Hematopoietic multipotent progenitor cell treated with erythropoietin and hydrocortisone succinate and interleukin-3 and kit ligand, for 15 days (in vitro differentiated cells): ENCODE measurements around the gene PRDM16.
"Not testable (repeated sequence)": the region's sequence is repeated elsewhere in the genome, so short reads cannot be mapped to it uniquely, and the experiment has no call there.

Source experiments
- DNase-seq: peaks from one replicate; pipeline ENCODE4 v3.0.0-alpha.2; 2015; ENCODE audit warnings: low spot score

PRDM16 gene

GRCh38 chr1:3082051-3082450 lies 13.0 kb downstream of the PRDM16 start:
- DNase-seq = no peak

DNA sequence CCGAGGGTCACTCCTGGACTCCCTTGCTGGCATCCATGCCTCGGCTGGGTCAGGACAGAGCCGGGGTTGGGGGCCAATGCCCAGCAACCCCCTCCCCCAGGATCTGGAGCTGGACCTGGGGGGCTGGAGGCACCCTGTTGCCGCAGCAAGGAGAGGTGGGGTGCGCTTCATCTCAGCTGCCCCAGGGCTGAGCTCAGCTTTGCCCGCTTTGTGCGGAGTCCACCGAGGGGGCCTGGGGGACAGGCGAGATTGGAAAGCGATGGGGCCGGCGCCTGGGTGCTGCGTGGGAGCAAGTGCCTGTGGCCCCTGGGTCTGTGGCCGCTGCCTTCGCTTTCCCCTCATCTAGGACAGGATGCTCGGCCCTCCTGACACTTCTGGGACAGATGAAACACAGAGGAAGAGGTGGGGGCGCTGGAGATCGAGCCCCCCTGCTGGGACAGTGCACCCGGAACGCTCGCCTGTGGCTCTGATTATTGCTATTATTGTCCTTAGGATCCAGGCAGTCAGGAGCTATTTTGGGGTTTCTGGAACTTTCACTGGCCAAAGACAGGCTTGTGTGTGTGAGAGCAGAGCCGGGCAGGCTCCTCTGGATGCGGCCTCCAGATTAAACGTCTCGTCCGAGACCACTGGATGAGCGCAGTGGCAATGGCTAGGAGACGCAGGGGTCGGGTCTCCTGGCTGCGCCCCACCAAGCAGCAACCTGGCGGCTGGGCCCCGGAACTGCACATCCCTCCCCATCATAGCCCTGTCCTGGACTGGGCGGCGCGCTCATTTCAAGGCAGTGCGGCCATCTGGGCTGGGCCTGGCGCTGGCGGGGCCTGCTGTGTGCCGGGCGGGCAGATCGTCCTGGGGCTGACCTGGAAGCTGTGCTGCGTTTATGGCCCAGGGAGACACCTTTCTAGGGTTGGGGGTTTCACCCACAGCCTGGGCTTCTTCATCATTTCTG lies 13.8 kb downstream of the PRDM16 start:
- DNase-seq = no peak

GRCh38 chr1:3084154-3084553 lies 15.2 kb downstream of the PRDM16 start:
- no peak for DNase-seq

DNA sequence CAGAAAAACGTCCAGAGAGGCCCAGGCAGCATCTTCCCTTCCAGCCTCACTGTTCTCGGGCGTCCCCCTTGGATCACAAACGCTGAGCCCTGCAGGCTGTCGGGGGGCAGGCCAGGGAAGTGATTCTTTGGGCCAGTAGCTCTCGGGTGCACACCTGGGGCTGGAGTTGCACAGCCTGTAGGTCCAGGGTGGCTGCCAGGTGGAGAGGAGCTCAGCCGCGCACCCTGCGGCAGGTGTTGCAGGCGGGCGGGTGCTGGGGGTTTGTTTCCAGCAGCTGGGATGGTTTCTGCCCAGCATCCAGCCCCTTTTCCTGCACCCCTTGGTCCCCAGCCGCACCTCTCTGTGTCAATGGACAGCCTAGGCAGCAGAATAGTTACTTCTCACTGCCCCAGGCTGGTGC lies 15.7 kb downstream of the PRDM16 start:
- DNase-seq = no peak

DNA sequence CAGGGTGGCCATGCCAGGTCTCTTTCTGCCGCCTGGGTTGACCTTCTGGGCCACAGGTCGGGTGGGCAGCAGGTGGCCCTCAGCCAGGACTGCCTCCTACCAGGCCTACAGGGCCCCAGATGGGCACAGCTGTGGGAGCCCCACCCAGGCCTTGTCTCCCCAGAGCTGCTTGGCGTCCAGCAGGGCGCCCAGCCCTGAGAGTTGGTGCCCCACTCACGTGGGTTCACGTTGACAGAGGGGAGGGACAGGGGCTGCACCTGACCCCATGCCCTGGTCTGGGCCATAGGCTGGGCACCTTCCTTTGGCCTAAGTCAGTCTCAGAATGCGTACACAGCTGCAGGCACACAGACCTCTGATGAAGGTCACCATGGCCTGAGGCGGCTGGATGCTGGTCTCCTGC lies 16.7 kb downstream of the PRDM16 start:
- no peak for DNase-seq

DNA sequence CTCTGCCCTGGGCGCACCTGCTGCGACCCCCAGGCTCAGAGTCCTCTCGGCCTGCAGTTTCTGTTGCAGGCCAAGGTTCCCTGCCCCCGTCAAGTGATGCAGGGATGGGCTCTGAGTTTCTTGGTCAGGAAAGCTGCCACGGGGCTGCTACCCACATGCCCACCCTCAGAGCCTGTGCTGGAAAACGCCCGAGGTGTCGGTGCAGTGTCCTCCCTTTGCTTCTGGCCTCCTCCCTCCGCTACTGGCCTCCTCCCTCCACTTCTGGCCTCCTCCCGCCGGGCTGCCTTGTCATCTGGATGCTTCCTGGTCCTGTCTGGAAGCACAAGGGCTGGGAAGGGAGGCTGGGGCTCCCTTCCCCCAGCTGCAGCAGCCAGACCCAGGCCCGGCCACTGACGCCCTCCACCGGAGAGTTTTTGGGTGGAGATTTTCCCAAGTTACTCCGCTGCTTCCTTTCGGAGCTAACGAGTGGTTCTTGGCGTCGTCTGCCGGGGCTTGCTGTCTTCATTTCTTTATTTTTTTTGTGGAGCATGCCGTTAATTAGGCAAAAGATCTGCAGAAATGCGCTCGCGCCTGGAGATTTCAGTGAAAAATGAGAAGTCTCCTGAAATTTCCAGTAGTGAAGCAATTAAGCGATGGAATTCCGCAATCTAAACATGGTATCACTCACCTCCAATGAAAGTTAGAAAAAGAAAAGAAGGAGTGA lies 17.4 kb downstream of the PRDM16 start:
- DNase-seq = no peak

DNA sequence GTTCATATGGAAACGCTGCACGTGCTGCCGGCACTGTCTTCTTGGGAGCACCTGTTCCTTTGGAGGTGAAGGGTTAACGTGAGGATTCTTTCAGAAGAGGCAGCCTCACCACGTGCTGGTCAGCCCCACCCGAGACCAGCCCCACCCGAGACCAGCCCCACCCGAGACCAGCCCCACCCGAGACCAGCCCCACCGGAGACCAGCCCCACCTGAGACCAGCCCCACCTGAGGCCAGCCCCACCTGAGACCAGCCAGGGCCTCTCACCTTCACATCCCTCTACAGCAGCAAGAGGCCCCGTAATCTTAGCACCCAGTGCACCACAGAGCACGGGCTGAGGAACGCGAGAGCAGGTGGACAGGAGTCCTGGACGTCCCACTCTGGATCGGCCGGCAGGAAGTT lies 18.0 kb downstream of the PRDM16 start:
- DNase-seq = no peak

GRCh38 chr1:3087946-3088668 lies 19.1 kb downstream of the PRDM16 start:
- DNase-seq = not testable (repeated sequence)

GRCh38 chr1:3089490-3089889 lies 20.5 kb downstream of the PRDM16 start:
- DNase-seq = no peak

GRCh38 chr1:3091334-3091733 lies 22.3 kb downstream of the PRDM16 start:
- DNase-seq = no peak

DNA sequence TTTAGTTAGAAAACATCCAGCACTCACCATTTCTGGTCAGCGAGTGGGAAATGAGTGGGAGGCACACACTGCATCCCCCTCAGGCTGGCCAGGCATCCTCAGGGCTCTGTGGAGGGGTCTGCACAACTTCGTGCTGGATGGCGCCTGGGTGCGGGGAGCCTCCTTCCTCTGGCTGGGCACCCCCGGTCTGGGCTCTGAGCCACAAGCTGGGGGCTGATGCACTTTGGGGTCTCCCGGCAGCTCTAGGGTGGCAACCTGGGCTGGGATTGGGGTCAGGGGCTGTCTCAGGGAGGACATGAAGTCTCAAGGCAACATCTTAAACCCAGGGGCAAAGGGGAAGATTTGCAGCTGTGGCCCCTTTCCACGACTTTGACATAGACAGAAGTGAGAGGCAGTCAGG lies 23.5 kb downstream of the PRDM16 start:
- no peak for DNase-seq

DNA sequence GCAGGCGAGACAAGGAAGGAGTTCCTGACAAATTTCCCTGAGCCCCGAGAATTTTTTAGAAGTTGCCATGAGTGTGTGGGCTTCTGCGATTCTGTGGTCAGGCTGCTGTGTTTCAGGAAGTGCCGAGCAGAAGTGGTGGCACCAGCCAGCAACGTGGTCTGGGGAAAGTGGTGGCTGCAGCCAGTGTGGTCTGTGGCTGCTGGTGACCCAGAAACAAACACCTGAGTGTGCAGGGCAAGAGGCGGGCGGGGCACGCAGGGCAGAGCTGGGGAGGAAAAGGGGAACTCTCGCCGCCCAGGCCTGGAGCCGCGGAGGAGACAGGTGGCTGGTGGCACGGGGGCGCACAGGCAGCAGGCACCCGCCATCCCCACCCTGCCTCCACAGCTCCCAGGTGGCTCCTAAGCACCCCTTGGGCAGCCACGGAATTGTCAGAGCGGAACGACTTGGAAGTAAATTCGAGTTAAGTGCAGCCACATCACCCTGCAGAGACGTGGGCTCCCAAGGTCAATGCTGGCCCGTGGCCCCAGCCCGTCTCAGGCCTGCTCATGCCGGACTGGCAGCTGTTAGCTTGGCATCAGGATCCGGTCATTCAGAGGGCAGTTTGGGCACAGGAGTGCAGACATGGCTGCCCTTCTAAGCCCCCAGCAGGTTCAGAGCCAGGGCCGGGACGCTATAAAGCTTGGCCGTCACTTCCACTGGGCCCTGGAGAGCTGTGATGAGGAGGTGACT lies 25.1 kb downstream of the PRDM16 start:
- DNase-seq = no peak

- no peak for DNase-seq
Measured at GRCh38 chr1:3094863-3095780, 26.1 kb downstream of the PRDM16 start.

- no peak for DNase-seq
Measured at GRCh38 chr1:3096345-3096744, 27.3 kb downstream of the PRDM16 start.

GRCh38 chr1:3097231-3097630 lies 28.2 kb downstream of the PRDM16 start:
- no peak for DNase-seq

- DNase-seq = no peak
Measured at GRCh38 chr1:3097861-3098260, 28.9 kb downstream of the PRDM16 start.

DNA sequence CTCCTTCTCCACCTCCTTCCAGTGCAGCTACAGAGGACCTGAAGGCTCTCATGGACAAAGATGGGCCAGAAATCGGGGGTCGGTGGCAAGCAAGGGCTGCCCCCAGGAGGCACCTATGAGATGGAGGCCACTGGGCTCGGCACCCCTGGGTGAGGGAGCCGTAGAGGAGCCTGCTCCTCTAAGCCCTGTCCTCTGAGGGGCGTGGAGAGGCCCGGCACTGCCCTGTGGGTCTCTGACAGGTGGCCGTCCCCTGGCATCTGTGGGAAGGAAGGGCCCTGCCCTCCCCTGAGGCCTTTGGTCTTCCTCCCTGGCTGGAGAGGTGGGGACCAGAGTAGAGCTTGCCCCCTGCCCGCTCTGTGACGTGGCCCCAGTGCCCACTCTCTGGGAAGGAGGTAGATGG lies 30.9 kb downstream of the PRDM16 start:
- no peak for DNase-seq

- no peak for DNase-seq
Measured at GRCh38 chr1:3101124-3101939, 32.3 kb downstream of the PRDM16 start.

- no peak for DNase-seq
Measured at GRCh38 chr1:3102641-3103040, 33.6 kb downstream of the PRDM16 start.
